Caco-2 (cell line): ENCODE measurements around the gene LMO1. TPM values are rescaled to one million over a fixed set of nuclear protein-coding genes. Genes with fewer than 3 reads are reported as not detected.

Experiments
- BruUV-seq: library from RNA; stranded (reverse); fragments of 400-500 nt; replicated peaks from 2 replicates; lab custom pipeline; 2021; lab: Mats Ljungman, UMichigan
- CTCF ChIA-PET: fragments of 300-600 bp; sonication (Branson Sonifier 250); formaldehyde crosslinking; loops from one replicate; lab custom pipeline; 2022; ENCODE audit warnings: antibody characterized with exemption; lab: Charles Lee
- POLR2A ChIA-PET: fragments of 300-600 bp; sonication (Branson Sonifier 250); formaldehyde crosslinking; loops from one replicate; lab custom pipeline; 2022; ENCODE audit warnings: antibody characterized with exemption; lab: Charles Lee
- DNase-seq, 2 experiments: peaks; one replicate each; pipeline versions ENCODE4 v3.0.0 to v3.0.0-alpha.2; 2020 to 2022
- H3K27me3 ChIP-seq: replicated peaks from 2 replicates; pipeline ENCODE4 v1.6.0; 2011; ENCODE audit warnings: low read length; ENCODE audit not compliant: control insufficient read depth, insufficient read depth
- H3K36me3 ChIP-seq: 2 replicates; pipeline ENCODE4 v1.5.1; 2011; ENCODE audit warnings: low read length; ENCODE audit not compliant: control insufficient read depth, insufficient read depth
- H3K4me1 ChIP-seq: fragments of 250-450 bp; sonication (Bioruptor Pico); 2 replicates; pipeline ENCODE4 v1.5.1; 2020; ENCODE audit warnings: mild to moderate bottlenecking
- H3K4me3 ChIP-seq: 2 replicates; pipeline ENCODE4 v1.5.1; 2011; ENCODE audit warnings: low read depth, mild to moderate bottlenecking, control low read depth, low read length
- H3K9me3 ChIP-seq: fragments of 250-450 bp; sonication (Bioruptor Pico); 2 replicates; pipeline ENCODE4 v1.5.1; 2020; ENCODE audit warnings: mild to moderate bottlenecking, moderate library complexity
- H3K27ac Mint-ChIP-seq: one replicate; pipeline ENCODE4 v1.8.0; 2022; ENCODE audit warnings: mixed read lengths; ENCODE audit not compliant: unreplicated experiment
- H3K27me3 Mint-ChIP-seq: one replicate; pipeline ENCODE4 v1.8.0; 2022; ENCODE audit warnings: mixed read lengths; ENCODE audit not compliant: insufficient read depth, unreplicated experiment
- H3K36me3 Mint-ChIP-seq: one replicate; pipeline ENCODE4 v1.8.0; 2022; ENCODE audit warnings: mild to moderate bottlenecking, mixed read lengths; ENCODE audit not compliant: insufficient read depth, unreplicated experiment
- H3K4me1 Mint-ChIP-seq: one replicate; pipeline ENCODE4 v1.8.0; 2022; ENCODE audit warnings: low read depth, mixed read lengths; ENCODE audit not compliant: unreplicated experiment
- H3K4me3 Mint-ChIP-seq: one replicate; pipeline ENCODE4 v1.8.0; 2022; ENCODE audit warnings: mild to moderate bottlenecking, moderate library complexity, mixed read lengths; ENCODE audit not compliant: unreplicated experiment
- H3K9me3 Mint-ChIP-seq: one replicate; pipeline ENCODE4 v1.8.0; 2022; ENCODE audit warnings: mixed read lengths; ENCODE audit not compliant: unreplicated experiment
- intact Hi-C: fragments of 100-400 bp; cut with micrococcal nuclease; formaldehyde crosslinking; loops from one replicate; pipeline ENCODE4 v1.10.0; 2022; ENCODE audit not compliant: unreplicated experiment
- total RNA-seq: library from RNA; stranded (reverse); gene quantifications from 2 replicates; pipeline ENCODE4 v1.2.3, GENCODE V29; 2022
- TF ChIP-seq, protein P1 (sequence below), 2 experiments: fragments of 200-600 bp in 1 of 2; IDR thresholded peaks; 1 replicate in 1 of 2; 2 replicates in 1 of 2; pipeline versions ENCODE4 v1.5.1 to v1.8.0; 2011 to 2022; ENCODE audit warnings: antibody characterized with exemption in 1 of 2, control low read depth in 1 of 2, inconsistent platforms in 1 of 2, low read depth in 1 of 2, low read length in 1 of 2, mild to moderate bottlenecking in 1 of 2, moderate library complexity in 1 of 2; ENCODE audit not compliant: insufficient read depth in 1 of 2, severe bottlenecking in 1 of 2, unreplicated experiment in 1 of 2

LMO1 gene
- total RNA-seq, 1 experiment from 2014 or later, result not detected

- Histone ChIP-seq H3K27me3 (no peaks in the 10 kb centered on the region), H3K9me3 (no peaks in the 10 kb centered on the region), H3K36me3 (no peaks in the 10 kb centered on the region), H3K4me1 (no peaks in the 10 kb centered on the region), H3K4me3 (no peak overlapping the region)
- intact Hi-C loops, result no loop called here
- H3K36me3 Mint-ChIP-seq, result no peaks in the 10 kb centered on the region
- H3K27ac Mint-ChIP-seq, result no peak overlapping the region
- ChIA-PET CTCF (no interaction called here), POLR2A (no interaction called here)
- no peaks in the 10 kb centered on the region for H3K9me3 Mint-ChIP-seq
- no peaks in the 10 kb centered on the region for H3K4me1 Mint-ChIP-seq
- H3K4me3 Mint-ChIP-seq, result no peak overlapping the region
- no peak for DNase-seq
- no TSS peak for BruUV-seq
- TF ChIP-seq, protein P1, sequence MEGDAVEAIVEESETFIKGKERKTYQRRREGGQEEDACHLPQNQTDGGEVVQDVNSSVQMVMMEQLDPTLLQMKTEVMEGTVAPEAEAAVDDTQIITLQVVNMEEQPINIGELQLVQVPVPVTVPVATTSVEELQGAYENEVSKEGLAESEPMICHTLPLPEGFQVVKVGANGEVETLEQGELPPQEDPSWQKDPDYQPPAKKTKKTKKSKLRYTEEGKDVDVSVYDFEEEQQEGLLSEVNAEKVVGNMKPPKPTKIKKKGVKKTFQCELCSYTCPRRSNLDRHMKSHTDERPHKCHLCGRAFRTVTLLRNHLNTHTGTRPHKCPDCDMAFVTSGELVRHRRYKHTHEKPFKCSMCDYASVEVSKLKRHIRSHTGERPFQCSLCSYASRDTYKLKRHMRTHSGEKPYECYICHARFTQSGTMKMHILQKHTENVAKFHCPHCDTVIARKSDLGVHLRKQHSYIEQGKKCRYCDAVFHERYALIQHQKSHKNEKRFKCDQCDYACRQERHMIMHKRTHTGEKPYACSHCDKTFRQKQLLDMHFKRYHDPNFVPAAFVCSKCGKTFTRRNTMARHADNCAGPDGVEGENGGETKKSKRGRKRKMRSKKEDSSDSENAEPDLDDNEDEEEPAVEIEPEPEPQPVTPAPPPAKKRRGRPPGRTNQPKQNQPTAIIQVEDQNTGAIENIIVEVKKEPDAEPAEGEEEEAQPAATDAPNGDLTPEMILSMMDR (IDR thresholded peaks at IDR 0.05; ENCODE audit: insufficient read depth in 1 of 2, low read depth in 1 of 2, low read length in 1 of 2, severe bottlenecking in 1 of 2, unreplicated experiment in 1 of 2), result no peak
- peaks cover 25% of the 10 kb centered on the region for H3K27me3 Mint-ChIP-seq
These were observed 60.3 kb downstream of the LMO1 start for GRCh38 chr11:8203414-8203715.

DNA sequence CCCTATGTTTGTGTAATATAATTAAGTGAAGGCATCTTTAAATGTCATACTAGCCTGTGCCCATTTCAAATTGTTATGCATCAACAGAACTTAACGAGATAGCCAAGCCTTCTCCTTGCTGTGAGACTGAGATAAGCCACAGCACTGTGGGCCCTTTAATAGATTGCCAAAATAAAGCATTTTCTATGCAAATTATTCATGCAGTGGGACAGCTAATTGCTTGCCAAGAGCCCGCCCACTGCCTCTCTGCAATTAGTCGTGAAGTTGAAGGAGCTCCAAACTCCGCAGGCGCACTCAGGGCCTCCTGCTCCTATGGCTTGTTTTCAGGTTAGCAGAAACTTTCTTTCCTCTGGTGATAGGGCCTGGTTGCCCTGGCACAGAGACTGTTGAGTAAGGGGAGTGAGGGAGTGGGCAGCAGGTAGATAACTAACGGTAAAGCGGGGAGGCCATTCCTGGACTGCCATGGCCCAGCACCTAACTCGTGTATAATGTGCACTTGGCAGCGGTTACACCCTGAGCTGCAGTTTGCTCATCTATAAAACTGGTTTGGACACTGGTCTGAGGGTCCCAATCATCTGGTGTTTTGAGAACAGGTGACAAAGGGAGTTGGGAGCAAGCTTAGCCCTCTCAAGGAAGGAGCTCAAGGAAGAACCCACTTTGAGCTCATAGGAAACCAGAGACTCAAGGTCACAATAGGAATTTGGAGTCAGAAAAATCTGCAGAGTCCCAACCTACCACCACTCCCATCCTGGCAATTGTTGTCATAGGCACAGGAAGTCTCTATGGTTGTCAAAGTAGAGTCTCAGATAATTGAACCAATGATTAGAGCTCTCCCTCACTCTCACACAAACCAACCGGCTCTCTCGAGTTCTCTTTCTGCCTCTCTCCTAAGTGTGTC, 60.9 kb downstream of the LMO1 start:
- H3K36me3 Mint-ChIP-seq, result no peaks in the 10 kb centered on the region
- ChIA-PET POLR2A (no interaction called here), CTCF (no interaction called here)

GRCh38 chr11:8201644-8202365, 61.9 kb downstream of the LMO1 start:
- TF ChIP-seq, protein P1 (IDR thresholded peaks at IDR 0.05; ENCODE audit: insufficient read depth in 1 of 2, low read depth in 1 of 2, low read length in 1 of 2, severe bottlenecking in 1 of 2, unreplicated experiment in 1 of 2), result no peak
- ChIA-PET POLR2A (no interaction called here), CTCF (no interaction called here)
- no peak overlapping the region for H3K27ac Mint-ChIP-seq
- H3K4me3 Mint-ChIP-seq, result no peak overlapping the region
- no peak for DNase-seq
- no peaks in the 10 kb centered on the region for H3K9me3 Mint-ChIP-seq
- no TSS peak for BruUV-seq
- Histone ChIP-seq H3K27me3 (no peaks in the 10 kb centered on the region), H3K9me3 (no peaks in the 10 kb centered on the region), H3K4me1 (no peaks in the 10 kb centered on the region), H3K4me3 (no peak overlapping the region), H3K36me3 (no peaks in the 10 kb centered on the region)
- H3K4me1 Mint-ChIP-seq, result no peaks in the 10 kb centered on the region
- intact Hi-C loops, result no loop called here
- no peaks in the 10 kb centered on the region for H3K36me3 Mint-ChIP-seq
- peaks cover 26% of the 10 kb centered on the region for H3K27me3 Mint-ChIP-seq

More for the DNA sequence above, 60.9 kb downstream of the LMO1 start:
- Histone ChIP-seq H3K4me1 (no peaks in the 10 kb centered on the region), H3K9me3 (no peaks in the 10 kb centered on the region), H3K36me3 (no peaks in the 10 kb centered on the region), H3K27me3 (no peaks in the 10 kb centered on the region), H3K4me3 (no peak overlapping the region)
- Mint-ChIP-seq H3K9me3 (no peaks in the 10 kb centered on the region), H3K4me1 (no peaks in the 10 kb centered on the region), H3K27me3 (peaks cover 27% of the 10 kb centered on the region), H3K27ac (no peak overlapping the region), H3K4me3 (no peak overlapping the region)
- intact Hi-C loops, result no loop called here
- no TSS peak for BruUV-seq
- no peak for DNase-seq
- TF ChIP-seq, protein P1 (IDR thresholded peaks at IDR 0.05; ENCODE audit: insufficient read depth in 1 of 2, low read depth in 1 of 2, low read length in 1 of 2, severe bottlenecking in 1 of 2, unreplicated experiment in 1 of 2), result no peak
